ENCODE results near the gene PARP2. TPM values are rescaled to one million over a fixed set of nuclear protein-coding genes. Genes with fewer than 3 reads are reported as not detected.
A peak's percentile ranks its signal among the peaks of the same experiment; 100 is the strongest.

The PARP2 gene
- total and polyA plus RNA-seq, 2 experiments from 2014 or later, result 27.0 to 61.1 TPM

GRCh38 chr14:20329355-20329754 is 14.1 kb upstream of the PARP2 start:
- peaks cover 23% of the 10 kb centered on the region for H3K36me3 ChIP-seq
- H3K4me1 ChIP-seq (ENCODE audit: low read depth), result peaks cover 8% of the 10 kb centered on the region
- H3K4me3 ChIP-seq, result no peak overlapping the region
- H3K27me3 ChIP-seq, result no peaks in the 10 kb centered on the region
- no peak for TF ChIP-seq CTCF (IDR thresholded peaks at IDR 0.05; ENCODE audit: low read depth, low read length)
- H3K9me3 ChIP-seq (ENCODE audit: low read depth), result no peaks in the 10 kb centered on the region
- peak overlapping the region; percentile 65 for H3K27ac ChIP-seq
- DNase-seq (ENCODE audit: low read depth in 1 of 2, low spot score in 1 of 2), result no peak

GRCh38 chr14:20331053-20331613 is 12.3 kb upstream of the PARP2 start:
- no peak for TF ChIP-seq CTCF (IDR thresholded peaks at IDR 0.05; ENCODE audit: low read depth, low read length)
- Histone ChIP-seq H3K27me3 (no peaks in the 10 kb centered on the region), H3K4me3 (peak overlapping the region; percentile 84), H3K4me1 (ENCODE audit: low read depth) (peaks cover 8% of the 10 kb centered on the region), H3K9me3 (ENCODE audit: low read depth) (no peaks in the 10 kb centered on the region), H3K36me3 (peaks cover 9% of the 10 kb centered on the region), H3K27ac (peak overlapping the region; percentile 41)
- DNase-seq (ENCODE audit: low read depth in 1 of 2, low spot score in 1 of 2), result no peak

- Histone ChIP-seq H3K4me1 (ENCODE audit: low read depth) (peaks cover 8% of the 10 kb centered on the region), H3K36me3 (no peaks in the 10 kb centered on the region), H3K27ac (peak overlapping the region; percentile 98), H3K4me3 (peak overlapping the region; percentile 84), H3K9me3 (ENCODE audit: low read depth) (no peaks in the 10 kb centered on the region), H3K27me3 (no peaks in the 10 kb centered on the region)
- no peak for TF ChIP-seq CTCF (IDR thresholded peaks at IDR 0.05; ENCODE audit: low read depth, low read length)
- peak; percentile 26 to 62 for DNase-seq (ENCODE audit: low read depth in 1 of 2, low spot score in 1 of 2)
These were observed 11.0 kb upstream of the PARP2 start for GRCh38 chr14:20332431-20332787.

- peak; percentile 92 to 93 for DNase-seq (ENCODE audit: low read depth in 1 of 2, low spot score in 1 of 2)
- Histone ChIP-seq H3K27me3 (no peaks in the 10 kb centered on the region), H3K4me1 (ENCODE audit: low read depth) (peaks cover 8% of the 10 kb centered on the region), H3K4me3 (peak within 1 kb of the TSS; percentile 84), H3K36me3 (no peaks in the 10 kb centered on the region), H3K9me3 (ENCODE audit: low read depth) (no peaks in the 10 kb centered on the region), H3K27ac (peak within 1 kb of the TSS; percentile 98)
- TF ChIP-seq CTCF (IDR thresholded peaks at IDR 0.05; ENCODE audit: low read depth, low read length), result no peak
These were observed 10.5 kb upstream of the PARP2 start, which contains the start of gene CCNB1IP1 for GRCh38 chr14:20332788-20333493. Gene CCNB1IP1, minus strand, starts transcription at chr14:20333279. Its CDS starts 16,756 bp downstream, at chr14:20316523.

- peaks cover 8% of the 10 kb centered on the region for H3K4me1 ChIP-seq (ENCODE audit: low read depth)
- no peaks in the 10 kb centered on the region for H3K27me3 ChIP-seq
- H3K4me3 ChIP-seq, result peak overlapping the region; percentile 84
- no peak for TF ChIP-seq CTCF (IDR thresholded peaks at IDR 0.05; ENCODE audit: low read depth, low read length)
- no peak for DNase-seq (ENCODE audit: low read depth in 1 of 2, low spot score in 1 of 2)
- no peaks in the 10 kb centered on the region for H3K9me3 ChIP-seq (ENCODE audit: low read depth)
- peak overlapping the region; percentile 98 for H3K27ac ChIP-seq
- H3K36me3 ChIP-seq, result no peaks in the 10 kb centered on the region
These were observed 10.0 kb upstream of the PARP2 start for GRCh38 chr14:20333494-20333841.

Data from cardiac muscle cell (in vitro differentiated cells and primary cell).